SU-DHL-6 (cell line): ENCODE measurements around the gene HMX1.

Source experiments
- H2AFZ ChIP-seq: fragments of 200-600 bp; sonication (generic); 2 replicates; pipeline ENCODE4 v1.6.1; 2014; ENCODE audit warnings: low read depth, mild to moderate bottlenecking, moderate library complexity, mixed read lengths, antibody characterized with exemption, low read length; ENCODE audit not compliant: severe bottlenecking
- H3F3A ChIP-seq: fragments of 200-600 bp; shearing (Covaris generic); 2 replicates; pipeline ENCODE4 v1.6.0; 2016; ENCODE audit warnings: antibody characterized with exemption, mild to moderate bottlenecking; ENCODE audit not compliant: insufficient read depth
- H3K27ac ChIP-seq: fragments of 200-600 bp; sonication (generic); 2 replicates; pipeline ENCODE4 v1.5.1; 2016; ENCODE audit warnings: low read depth, mild to moderate bottlenecking, low read length, moderate library complexity, mixed read lengths
- H3K27me3 ChIP-seq: fragments of 200-600 bp; sonication (generic), shearing (Covaris generic); 2 replicates; pipeline ENCODE4 v1.6.0; 2014; ENCODE audit warnings: mild to moderate bottlenecking, low read length
- H3K36me3 ChIP-seq: fragments of 200-600 bp; sonication (generic); 2 replicates; pipeline ENCODE4 v1.6.1; 2014; ENCODE audit warnings: mild to moderate bottlenecking, low read length, mixed read lengths
- H3K4me2 ChIP-seq: fragments of 300-600, 200-600 bp; shearing (Covaris generic), sonication (generic); 2 replicates; pipeline ENCODE4 v1.6.0; 2014; ENCODE audit warnings: low read length, low read depth, mild to moderate bottlenecking; ENCODE audit not compliant: poor library complexity, severe bottlenecking
- H3K4me3 ChIP-seq: fragments of 200-600 bp; sonication (generic); 2 replicates; pipeline ENCODE4 v1.5.1; 2014; ENCODE audit warnings: antibody characterized with exemption, low read length, mild to moderate bottlenecking, mixed read lengths; ENCODE audit not compliant: insufficient read depth, poor library complexity, severe bottlenecking
- H3K79me2 ChIP-seq: fragments of 200-600 bp; sonication (generic); 2 replicates; pipeline ENCODE4 v1.6.1; 2014; ENCODE audit warnings: mild to moderate bottlenecking, low read length, moderate library complexity; ENCODE audit not compliant: insufficient read depth
- H3K9ac ChIP-seq: fragments of 200-600 bp; sonication (generic); 2 replicates; pipeline ENCODE4 v1.7.0; 2014; ENCODE audit warnings: mild to moderate bottlenecking, low read length
- H3K9me2 ChIP-seq: fragments of 200-600 bp; sonication (generic); replicated peaks from 2 replicates; pipeline ENCODE4 v1.6.1; 2014; ENCODE audit warnings: low read length; ENCODE audit not compliant: insufficient read depth
- H3K9me3 ChIP-seq: fragments of 200-600 bp; sonication (generic); 2 replicates; pipeline ENCODE4 v1.6.1; 2014; ENCODE audit warnings: low read length, mixed read lengths; ENCODE audit not compliant: insufficient read depth
- H4K20me1 ChIP-seq: fragments of 200-600 bp; sonication (generic); 2 replicates; pipeline ENCODE4 v1.6.1; 2014; ENCODE audit warnings: low read depth, mild to moderate bottlenecking, antibody characterized with exemption, low read length, moderate library complexity, mixed read lengths
- CTCF ChIP-seq: fragments of 200-600 bp; sonication (generic); IDR thresholded peaks from one replicate; pipeline ENCODE4 v1.5.1; 2017; ENCODE audit warnings: antibody characterized with exemption, mild to moderate bottlenecking, low read length, moderate library complexity; ENCODE audit not compliant: insufficient read depth, poor library complexity, severe bottlenecking
- EZH2phosphoT487 ChIP-seq: fragments of 200-600 bp; sonication (generic), shearing (Covaris generic); conservative IDR thresholded peaks from 2 replicates; pipeline ENCODE4 v1.6.1; 2018; ENCODE audit warnings: mild to moderate bottlenecking, antibody characterized with exemption, low read length, moderate library complexity, mixed read lengths

HMX1 gene

GRCh38 chr4:8910822-8911315 lies 39.2 kb upstream of the HMX1 start:
- H3K27ac ChIP-seq: no peak overlapping the region
- H4K20me1 ChIP-seq: no peaks in the 10 kb centered on the region
- TF ChIP-seq CTCF: no peak
- no peak for TF ChIP-seq EZH2phosphoT487
- no peaks in the 10 kb centered on the region for H3K9me3 ChIP-seq
- H3K9me2 ChIP-seq: no peaks in the 10 kb centered on the region
- H3K9ac ChIP-seq: no peak overlapping the region
- H3K79me2 ChIP-seq: no peaks in the 10 kb centered on the region
- no peaks in the 10 kb centered on the region for H3K27me3 ChIP-seq
- no peak overlapping the region for H3K4me2 ChIP-seq
- H3K36me3 ChIP-seq: no peaks in the 10 kb centered on the region
- no peak overlapping the region for H2AFZ ChIP-seq
- no peaks in the 10 kb centered on the region for H3F3A ChIP-seq
- H3K4me3 ChIP-seq: no peak overlapping the region

GRCh38 chr4:8910100-8910821 lies 38.6 kb upstream of the HMX1 start:
- Histone ChIP-seq H3K4me2 (no peak overlapping the region), H4K20me1 (no peaks in the 10 kb centered on the region), H3K9me2 (no peaks in the 10 kb centered on the region), H3F3A (no peaks in the 10 kb centered on the region), H2AFZ (no peak overlapping the region), H3K79me2 (no peaks in the 10 kb centered on the region), H3K27ac (no peak overlapping the region), H3K9ac (no peak overlapping the region), H3K9me3 (no peaks in the 10 kb centered on the region), H3K4me3 (no peak overlapping the region), H3K36me3 (no peaks in the 10 kb centered on the region), H3K27me3 (no peaks in the 10 kb centered on the region)
- TF ChIP-seq EZH2phosphoT487: no peak
- TF ChIP-seq CTCF: no peak

GRCh38 chr4:8909548-8909947 lies 37.9 kb upstream of the HMX1 start:
- H3K27ac ChIP-seq: no peak overlapping the region
- H3K9me2 ChIP-seq: no peaks in the 10 kb centered on the region
- no peak overlapping the region for H2AFZ ChIP-seq
- H3K9me3 ChIP-seq: no peaks in the 10 kb centered on the region
- H3K4me2 ChIP-seq: no peak overlapping the region
- no peaks in the 10 kb centered on the region for H3K27me3 ChIP-seq
- no peaks in the 10 kb centered on the region for H4K20me1 ChIP-seq
- H3F3A ChIP-seq: no peaks in the 10 kb centered on the region
- no peaks in the 10 kb centered on the region for H3K36me3 ChIP-seq
- TF ChIP-seq CTCF: no peak
- no peak for TF ChIP-seq EZH2phosphoT487
- H3K9ac ChIP-seq: no peak overlapping the region
- H3K79me2 ChIP-seq: no peaks in the 10 kb centered on the region
- no peak overlapping the region for H3K4me3 ChIP-seq
